HG03558 (cell line): Measurements from ENCODE around the gene GRIN2A.

Experiments
- ATAC-seq: cut with Tn5 transposase; IDR thresholded peaks from one replicate; pipeline ENCODE4 v1.9.1; 2021; ENCODE audit warnings: moderate number of reproducible peaks; ENCODE audit not compliant: unreplicated experiment; ENCODE audit errors: extremely low read depth

Gene GRIN2A

DNA sequence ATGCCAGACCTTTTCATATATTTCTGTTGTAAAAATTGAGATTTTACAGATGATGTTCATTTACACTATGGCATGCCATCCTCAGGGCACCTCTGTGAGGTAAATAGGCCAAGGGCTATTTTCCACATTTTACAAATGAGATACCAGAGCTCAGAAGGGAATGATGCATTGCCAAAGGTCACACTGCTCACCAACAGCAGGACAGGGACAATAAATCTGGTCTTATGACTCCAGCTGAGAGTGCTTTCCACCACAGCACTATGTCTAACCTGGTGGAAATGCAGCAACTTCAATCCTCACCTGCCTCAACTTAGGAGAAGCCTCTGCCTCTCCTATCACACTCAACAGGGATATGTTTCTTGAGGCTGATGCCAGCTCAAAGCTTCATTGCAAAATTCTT lies 40.6 kb downstream of the GRIN2A start:
- no peak for ATAC-seq

GRCh38 chr16:10138881-10139280 lies 43.3 kb downstream of the GRIN2A start:
- no peak for ATAC-seq

GRCh38 chr16:10137341-10137740 lies 44.9 kb downstream of the GRIN2A start:
- ATAC-seq, result no peak

- no peak for ATAC-seq
Measured at GRCh38 chr16:10136916-10137315, 45.3 kb downstream of the GRIN2A start.

DNA sequence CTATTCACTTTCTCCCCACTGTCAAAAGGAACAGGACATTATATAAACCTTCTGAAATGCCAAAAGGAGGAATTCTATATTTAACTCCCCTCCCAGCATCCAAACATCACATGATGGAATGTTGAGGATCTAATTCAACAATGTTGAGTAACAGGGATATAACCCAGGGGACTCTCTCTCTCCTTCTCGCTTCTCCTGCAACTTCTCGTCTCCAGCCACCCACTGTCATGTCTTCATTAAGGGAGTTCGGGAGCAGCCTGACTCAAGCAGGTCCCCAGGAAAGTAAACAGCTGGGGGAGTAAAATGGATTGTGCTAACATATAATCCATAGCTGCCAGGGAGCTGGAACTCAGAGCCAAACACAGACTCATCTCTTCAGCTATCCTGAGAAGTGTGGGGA lies 51.7 kb downstream of the GRIN2A start:
- ATAC-seq, result no peak

DNA sequence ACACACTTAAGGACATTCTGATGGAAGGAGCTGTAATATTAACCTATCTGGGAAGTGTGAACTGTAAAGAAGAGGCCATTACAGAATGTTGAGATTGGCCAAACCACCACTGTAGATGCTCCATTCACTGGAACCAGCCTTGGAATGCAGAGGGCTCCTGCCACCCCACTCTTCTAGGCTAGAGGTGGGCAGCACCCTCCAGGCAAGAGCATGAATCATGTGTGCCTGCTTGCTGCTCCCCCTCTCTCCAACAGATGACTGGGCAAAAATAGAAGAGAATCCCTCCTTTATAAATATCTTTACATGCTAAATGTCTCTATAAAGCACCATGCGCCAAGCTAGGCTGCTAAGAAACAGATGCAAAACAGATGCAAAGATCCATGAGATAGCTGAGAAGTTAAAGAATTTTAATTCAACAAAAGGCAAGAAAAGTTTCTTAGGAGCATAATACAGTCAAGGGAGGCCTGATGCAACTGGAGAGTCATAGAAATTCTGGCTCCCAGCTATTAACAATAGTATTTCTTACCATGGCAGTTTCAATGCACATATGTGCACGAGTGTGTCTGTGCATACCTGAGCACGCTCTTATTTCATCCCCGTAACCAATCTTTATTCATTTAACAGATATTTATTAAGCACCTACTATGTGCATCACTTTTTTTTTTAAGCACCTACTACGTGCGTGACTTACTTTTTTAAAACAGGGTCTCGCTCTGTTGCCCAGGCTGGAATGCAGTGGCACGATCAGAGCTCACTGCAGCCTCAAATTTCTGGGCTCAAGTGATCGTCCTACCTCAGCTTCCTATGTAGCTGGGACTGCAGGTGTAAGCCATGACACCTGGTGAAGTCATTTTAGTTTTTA lies 53.6 kb downstream of the GRIN2A start:
- no peak for ATAC-seq

GRCh38 chr16:10126686-10127085 lies 55.5 kb downstream of the GRIN2A start:
- no peak for ATAC-seq

- no peak for ATAC-seq
Measured at GRCh38 chr16:10123141-10123540, 59.1 kb downstream of the GRIN2A start.

- ATAC-seq, result no peak
Measured at GRCh38 chr16:10122546-10122945, 59.7 kb downstream of the GRIN2A start.

DNA sequence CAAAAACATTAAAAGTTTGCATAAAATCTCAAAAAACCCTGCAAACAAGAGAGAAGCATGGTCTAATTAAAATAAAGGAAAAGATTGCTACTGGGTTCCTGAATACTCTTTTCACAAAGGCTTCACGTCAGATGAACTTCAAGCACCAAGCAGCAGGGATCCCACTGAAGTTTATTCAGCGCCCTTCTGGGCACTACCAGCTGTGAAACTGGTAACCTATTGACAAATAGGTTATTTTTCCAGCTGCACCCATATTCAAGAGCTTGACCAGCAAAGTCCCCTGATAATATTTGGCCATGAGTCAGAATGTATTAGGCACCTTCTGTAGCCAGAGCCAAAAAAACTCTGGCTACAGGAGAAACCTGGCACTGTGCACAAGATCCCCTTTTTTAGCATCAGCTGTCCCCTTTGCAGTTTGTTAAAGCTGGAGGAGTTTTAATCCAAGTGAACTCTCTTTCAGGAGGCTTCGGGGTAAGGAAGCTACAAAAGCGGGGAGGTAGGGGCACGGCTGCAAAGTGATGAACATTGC lies 60.3 kb downstream of the GRIN2A start:
- no peak for ATAC-seq

DNA sequence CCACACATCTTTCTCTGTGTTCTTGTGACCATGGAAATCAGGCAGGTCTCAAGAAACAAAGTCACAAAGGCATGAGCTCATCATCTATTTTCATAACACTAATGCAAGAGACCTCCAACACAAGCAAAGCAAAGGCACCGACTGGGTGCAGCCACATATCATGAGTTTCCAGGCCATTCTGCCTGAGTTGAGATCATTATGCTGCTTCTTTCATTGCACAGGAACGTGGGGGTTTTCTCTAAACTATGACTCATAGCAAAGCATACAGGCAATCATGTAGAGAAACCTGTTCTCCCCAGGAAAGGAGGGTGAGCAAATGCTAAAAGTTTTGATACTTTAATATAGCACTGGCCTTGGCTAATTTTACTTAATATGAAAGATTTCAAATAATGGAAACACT lies 60.7 kb downstream of the GRIN2A start:
- ATAC-seq, result no peak

DNA sequence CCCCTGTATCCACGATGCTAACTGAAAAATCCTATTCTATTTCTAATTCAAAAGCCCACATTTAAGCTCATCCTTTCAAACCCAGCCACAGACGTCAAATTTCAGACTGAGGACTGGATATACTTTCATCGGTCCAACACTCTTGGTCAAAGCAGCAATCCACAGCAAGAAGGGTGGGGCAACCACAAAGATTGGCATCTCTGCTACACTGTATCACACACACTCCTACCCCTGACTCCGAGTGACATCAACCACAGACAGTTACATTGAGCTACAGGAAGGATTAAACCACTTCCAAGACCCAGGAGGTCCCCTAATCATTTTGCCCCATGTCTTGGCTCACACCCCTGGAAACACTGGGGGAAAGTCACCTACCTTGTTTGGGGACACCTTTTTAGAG lies 61.3 kb downstream of the GRIN2A start:
- ATAC-seq, result no peak

DNA sequence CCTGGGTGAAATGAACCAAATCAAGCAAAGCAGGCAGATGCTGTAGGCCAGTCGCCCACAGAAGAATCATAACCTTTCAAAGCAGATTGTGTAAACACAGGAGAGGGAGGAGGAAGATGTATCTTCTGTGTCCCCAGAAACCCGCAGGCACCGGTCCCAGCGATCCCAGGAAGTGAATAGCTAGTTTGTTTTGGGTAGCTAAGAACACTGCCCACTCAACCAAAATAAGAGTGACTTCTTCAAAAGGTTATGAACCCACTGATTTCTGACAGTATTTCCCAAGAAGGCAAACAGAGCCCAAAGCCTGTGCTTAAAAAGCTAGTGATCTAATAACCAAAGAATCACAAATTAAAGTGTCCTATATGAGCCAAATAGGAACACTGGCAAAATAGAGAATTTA lies 67.8 kb downstream of the GRIN2A start:
- no peak for ATAC-seq

DNA sequence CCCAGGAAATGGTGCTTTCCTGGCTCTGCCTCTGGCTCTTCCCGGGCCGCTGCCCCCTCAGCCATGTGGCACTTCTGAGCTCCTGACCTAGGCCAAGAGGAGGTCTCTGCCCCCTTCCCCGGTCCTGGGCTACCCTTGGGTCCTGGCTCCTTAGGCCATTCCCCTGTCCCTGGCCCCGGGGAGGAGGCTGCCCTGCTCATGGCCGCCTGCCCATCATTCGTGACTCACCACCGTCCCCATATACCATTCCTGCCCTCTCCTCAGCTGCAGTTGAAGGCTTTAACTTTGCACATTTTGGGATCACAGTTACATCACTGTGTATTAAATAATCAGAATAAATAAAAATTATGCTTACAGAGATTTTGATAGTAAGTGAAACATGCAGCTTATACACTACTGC lies 69.0 kb downstream of the GRIN2A start:
- ATAC-seq, result no peak

DNA sequence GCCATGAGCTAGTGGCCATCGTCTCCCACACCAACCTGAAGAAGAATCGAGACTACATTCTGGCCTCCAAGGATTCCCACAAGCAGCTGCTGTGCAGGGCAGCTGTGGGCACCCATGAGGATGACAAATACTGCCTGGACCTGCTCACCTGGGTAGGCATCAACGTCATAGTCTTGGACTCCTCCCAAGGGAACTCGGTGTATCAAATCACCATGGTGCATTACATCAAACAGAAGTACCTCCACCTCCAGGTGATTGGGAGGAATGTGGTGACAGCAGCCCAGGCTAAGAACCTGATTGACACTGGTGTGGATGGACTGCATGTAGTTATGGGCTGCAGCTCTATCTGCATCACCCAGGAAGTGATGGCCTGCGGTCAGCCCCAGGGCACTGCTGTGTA lies 70.2 kb downstream of the GRIN2A start:
- ATAC-seq, result no peak

DNA sequence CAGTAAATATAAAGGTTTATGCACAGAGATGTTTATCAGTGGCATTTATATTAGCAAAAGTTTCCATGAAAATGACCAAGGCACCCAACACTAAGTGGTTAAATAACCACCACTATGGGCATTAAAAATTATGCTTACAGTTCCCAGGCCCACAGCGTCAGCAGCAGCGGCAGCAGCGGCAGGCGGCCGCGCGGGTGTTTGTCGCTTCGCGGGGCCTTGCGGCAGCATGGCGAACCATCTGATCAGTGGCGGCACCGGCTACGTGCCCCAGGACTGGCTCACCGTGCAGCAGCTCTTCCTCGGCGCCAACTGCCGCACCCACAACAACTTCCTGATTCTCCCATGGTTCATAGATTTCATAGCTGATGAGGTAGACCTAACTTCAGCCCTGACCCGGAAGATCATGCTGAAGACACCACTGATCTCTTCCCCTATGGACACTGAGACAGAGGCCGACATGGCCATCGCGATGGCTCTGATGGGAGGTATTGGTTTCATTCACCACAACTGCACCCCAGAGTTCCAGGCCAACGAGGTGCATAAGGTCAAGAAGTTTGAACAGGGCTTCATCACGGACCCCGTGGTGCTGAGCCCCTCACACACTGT lies 71.0 kb downstream of the GRIN2A start:
- ATAC-seq, result no peak

DNA sequence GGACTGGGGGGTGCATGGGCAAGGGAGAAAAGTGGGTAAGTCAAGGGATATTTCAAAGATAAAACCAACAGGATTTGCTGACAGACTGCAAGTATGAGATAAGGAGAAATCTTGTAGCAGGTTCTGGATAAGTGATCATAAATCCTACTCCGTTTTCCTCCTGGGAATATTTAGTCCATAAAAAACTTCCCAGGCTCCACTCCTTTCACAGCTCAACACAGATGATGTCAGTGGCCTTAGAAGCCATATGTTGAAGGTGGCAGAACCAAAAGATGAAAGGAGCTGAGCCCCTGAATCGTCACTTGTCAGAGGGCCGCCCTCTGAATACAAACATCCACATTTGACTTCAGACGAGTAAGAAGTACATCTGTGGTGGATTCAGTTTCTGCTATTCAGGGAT lies 71.7 kb downstream of the GRIN2A start:
- ATAC-seq, result no peak

DNA sequence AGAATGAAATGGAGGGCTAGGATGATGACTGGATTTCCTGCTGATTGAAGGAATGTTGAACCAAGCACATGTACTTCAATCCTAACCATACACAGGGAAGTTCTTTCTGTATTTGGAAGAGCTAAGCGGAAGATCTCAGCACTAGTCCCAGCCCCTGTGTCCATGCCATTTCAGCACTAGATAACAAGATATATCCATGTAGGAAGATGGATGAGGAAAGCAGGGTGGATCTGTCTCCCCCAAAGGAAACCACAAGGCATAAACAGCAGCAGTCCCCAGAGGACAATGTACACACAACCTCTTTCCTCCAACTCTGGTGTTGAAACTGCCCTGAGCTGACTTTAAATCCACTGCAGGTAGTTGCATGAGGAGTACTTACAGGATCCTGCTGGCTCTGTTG lies 75.1 kb downstream of the GRIN2A start:
- ATAC-seq, result no peak

DNA sequence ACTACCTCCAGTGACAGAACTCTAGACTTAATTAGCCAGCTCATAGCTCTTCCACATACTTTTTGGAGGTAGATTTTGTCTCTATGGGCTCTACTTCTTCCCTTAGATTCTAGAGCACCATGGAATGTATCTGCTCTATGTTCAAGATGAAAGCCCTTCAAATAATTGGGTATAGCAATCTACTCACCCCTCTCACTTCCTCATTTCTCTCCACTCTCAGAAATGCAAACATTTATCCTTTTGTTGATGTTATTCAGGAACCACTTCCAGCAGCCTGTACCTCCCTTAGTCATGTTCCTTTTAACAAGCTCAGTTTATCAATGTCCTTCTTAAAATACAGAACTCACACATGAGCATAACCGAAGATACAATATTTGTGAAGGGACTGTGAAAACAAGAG lies 78.5 kb downstream of the GRIN2A start:
- no peak for ATAC-seq

DNA sequence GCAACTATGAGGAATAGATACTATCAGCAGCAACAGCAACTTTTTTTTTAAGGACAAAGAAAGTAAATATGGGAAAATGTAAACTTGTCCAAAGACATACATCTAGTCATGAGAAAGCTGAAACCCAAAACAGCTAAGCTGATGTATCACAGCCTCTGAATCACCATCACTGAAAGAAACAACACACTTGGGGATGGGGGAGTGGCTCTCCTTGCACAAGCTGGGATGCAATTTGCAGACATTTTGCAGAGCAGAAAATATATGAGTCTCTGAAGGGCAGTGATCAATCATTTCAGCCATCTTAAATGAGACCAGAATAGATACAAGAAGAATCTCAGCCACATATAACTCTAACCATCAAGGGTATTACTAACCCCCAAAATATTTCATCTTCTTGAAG lies 79.1 kb downstream of the GRIN2A start:
- no peak for ATAC-seq

GRCh38 chr16:10100829-10101228 lies 81.4 kb downstream of the GRIN2A start:
- no peak for ATAC-seq

DNA sequence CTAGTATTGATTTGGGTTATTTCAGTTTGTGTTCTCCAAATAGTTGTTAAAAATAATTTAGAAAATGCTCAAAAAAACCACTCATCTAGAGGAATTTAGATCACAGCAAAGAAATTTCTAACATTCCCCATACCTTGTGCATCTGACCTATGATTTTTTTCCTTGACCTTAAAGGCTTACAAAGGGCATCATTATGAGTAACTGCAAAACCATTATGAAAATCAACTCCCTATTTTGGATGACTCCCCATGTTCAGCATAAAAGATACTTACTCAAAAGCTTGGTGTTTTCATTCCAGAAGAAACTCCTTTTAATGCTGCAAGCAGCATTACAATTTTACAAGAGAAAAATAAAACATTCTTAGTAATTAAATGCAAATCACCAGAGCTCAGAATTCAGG lies 83.2 kb downstream of the GRIN2A start:
- no peak for ATAC-seq
